ENCODE data around the gene C1orf216.
A peak's percentile ranks its signal among the peaks of the same experiment; 100 is the strongest.
"Not testable (repeated sequence)": the region's sequence is repeated elsewhere in the genome, so short reads cannot be mapped to it uniquely, and the experiment has no call there.

The C1orf216 gene

GRCh38 chr1:35718492-35719336 is at the start of gene C1orf216:
TSS of gene C1orf216 (minus strand) at chr1:35718884. CDS start at chr1:35716321, 2,563 bp downstream.
- peak in 13 of 14 donors; percentile 27 to 83 (median 59) for DNase-seq

- DNase-seq, result no peak
Measured at GRCh38 chr1:35764283-35764682, 45.6 kb upstream of the C1orf216 start.

- no peak for DNase-seq
Measured at GRCh38 chr1:35763201-35763600, 44.5 kb upstream of the C1orf216 start.

- no peak for DNase-seq
Measured at GRCh38 chr1:35762141-35762540, 43.5 kb upstream of the C1orf216 start.

- no peak for DNase-seq
Measured at GRCh38 chr1:35756064-35756463, 37.4 kb upstream of the C1orf216 start.

- no peak for DNase-seq
Measured at GRCh38 chr1:35753626-35754260, 35.1 kb upstream of the C1orf216 start.

- no peak for DNase-seq
Measured at GRCh38 chr1:35748326-35748725, 29.6 kb upstream of the C1orf216 start.

GRCh38 chr1:35745124-35745730 is 26.5 kb upstream of the C1orf216 start:
- no peak for DNase-seq

- no peak for DNase-seq
Measured at GRCh38 chr1:35737120-35737519, 18.4 kb upstream of the C1orf216 start.

- DNase-seq, result no peak
Measured at GRCh38 chr1:35727434-35728040, 8.9 kb upstream of the C1orf216 start.

- DNase-seq, result peak in 11 of 14 donors; percentile 13 to 59 (median 32)
Measured at GRCh38 chr1:35726450-35727433, 8.1 kb upstream of the C1orf216 start.

- peak in 9 of 14 donors; percentile 12 to 52 (median 32) for DNase-seq
Measured at GRCh38 chr1:35725596-35725995, 6.9 kb upstream of the C1orf216 start.

- DNase-seq, result peak in 10 of 14 donors; percentile 12 to 61 (median 36)
Measured at GRCh38 chr1:35717911-35718476, 690 bp downstream of the C1orf216 start.

- peak in 13 of 14 donors; percentile 4 to 72 (median 44) for DNase-seq
Measured at GRCh38 chr1:35715568-35716002, 3.1 kb downstream of the C1orf216 start.

- no peak for DNase-seq
Measured at GRCh38 chr1:35714921-35715567, 3.6 kb downstream of the C1orf216 start.

GRCh38 chr1:35711098-35711497 is 7.6 kb downstream of the C1orf216 start:
- not testable (repeated sequence) for DNase-seq

GRCh38 chr1:35708952-35709351 is 9.7 kb downstream of the C1orf216 start:
- DNase-seq, result no peak

GRCh38 chr1:35708441-35708921 is 10.2 kb downstream of the C1orf216 start:
- DNase-seq, result no peak

GRCh38 chr1:35707601-35708440 is 10.9 kb downstream of the C1orf216 start:
- peak in 4 of 14 donors; percentile 9 to 30 (median 23) for DNase-seq
